Measurements from ENCODE around the gene PHF21A.

GRCh38 chr11:45887587-45887986 is 233.7 kb downstream of the PHF21A start:
- TF ChIP-seq CTCF (IDR thresholded peaks at IDR 0.05) (no peak), POLR2A (IDR thresholded peaks at IDR 0.05) (no peak)
